RWPE1 (cell line): ENCODE results near the gene PRR16.

Experiments
- CTCF ChIA-PET: fragments of 350-600 bp; sonication (Branson Sonifier 250); formaldehyde crosslinking; extraction: SDS; loops from one replicate; lab custom pipeline; 2021; lab: Yijun Ruan, JAX
- POLR2A ChIA-PET: fragments of 400-600 bp; formaldehyde crosslinking; extraction: SDS; loops from one replicate; lab custom pipeline; 2020; ENCODE audit warnings: antibody characterized with exemption; ENCODE audit not compliant: low non-redundant PET; lab: Yijun Ruan, JAX
- DNase-seq: peaks from one replicate; pipeline ENCODE4 v3.0.0; 2012; ENCODE audit warnings: low spot score
- H3K27ac ChIP-seq: fragments of 450-650 bp; 2 replicates; pipeline ENCODE4 v1.5.1; 2017
- TF ChIP-seq, protein P1 (sequence below): fragments of 450-650 bp; conservative IDR thresholded peaks from 2 replicates; pipeline ENCODE4 v1.5.1; 2017; ENCODE audit warnings: low read depth, mild to moderate bottlenecking

Gene PRR16

DNA sequence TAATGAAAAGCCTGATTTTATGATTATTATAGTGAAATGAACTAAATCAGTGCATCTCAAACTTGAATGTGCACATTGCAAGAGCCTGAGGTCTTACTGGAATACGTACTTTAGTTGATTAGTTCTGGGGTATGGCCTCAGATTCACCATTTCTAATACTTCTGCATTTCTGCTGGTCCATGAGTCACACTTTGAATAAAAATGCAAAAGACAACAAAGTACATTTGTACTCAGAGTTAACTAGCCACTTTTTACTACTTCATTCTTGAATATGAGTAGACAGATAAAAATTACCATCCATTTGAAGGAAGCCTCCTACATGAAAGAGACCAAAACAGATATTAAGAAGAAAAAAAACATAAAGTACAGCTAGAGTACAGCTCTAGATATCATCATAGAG, 27.1 kb upstream of the PRR16 start:
- ChIA-PET CTCF (no interaction called here), POLR2A (no interaction called here)
- TF ChIP-seq, protein P1, sequence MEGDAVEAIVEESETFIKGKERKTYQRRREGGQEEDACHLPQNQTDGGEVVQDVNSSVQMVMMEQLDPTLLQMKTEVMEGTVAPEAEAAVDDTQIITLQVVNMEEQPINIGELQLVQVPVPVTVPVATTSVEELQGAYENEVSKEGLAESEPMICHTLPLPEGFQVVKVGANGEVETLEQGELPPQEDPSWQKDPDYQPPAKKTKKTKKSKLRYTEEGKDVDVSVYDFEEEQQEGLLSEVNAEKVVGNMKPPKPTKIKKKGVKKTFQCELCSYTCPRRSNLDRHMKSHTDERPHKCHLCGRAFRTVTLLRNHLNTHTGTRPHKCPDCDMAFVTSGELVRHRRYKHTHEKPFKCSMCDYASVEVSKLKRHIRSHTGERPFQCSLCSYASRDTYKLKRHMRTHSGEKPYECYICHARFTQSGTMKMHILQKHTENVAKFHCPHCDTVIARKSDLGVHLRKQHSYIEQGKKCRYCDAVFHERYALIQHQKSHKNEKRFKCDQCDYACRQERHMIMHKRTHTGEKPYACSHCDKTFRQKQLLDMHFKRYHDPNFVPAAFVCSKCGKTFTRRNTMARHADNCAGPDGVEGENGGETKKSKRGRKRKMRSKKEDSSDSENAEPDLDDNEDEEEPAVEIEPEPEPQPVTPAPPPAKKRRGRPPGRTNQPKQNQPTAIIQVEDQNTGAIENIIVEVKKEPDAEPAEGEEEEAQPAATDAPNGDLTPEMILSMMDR = no peak
- no peak for DNase-seq
- H3K27ac ChIP-seq = no peak overlapping the region

DNA sequence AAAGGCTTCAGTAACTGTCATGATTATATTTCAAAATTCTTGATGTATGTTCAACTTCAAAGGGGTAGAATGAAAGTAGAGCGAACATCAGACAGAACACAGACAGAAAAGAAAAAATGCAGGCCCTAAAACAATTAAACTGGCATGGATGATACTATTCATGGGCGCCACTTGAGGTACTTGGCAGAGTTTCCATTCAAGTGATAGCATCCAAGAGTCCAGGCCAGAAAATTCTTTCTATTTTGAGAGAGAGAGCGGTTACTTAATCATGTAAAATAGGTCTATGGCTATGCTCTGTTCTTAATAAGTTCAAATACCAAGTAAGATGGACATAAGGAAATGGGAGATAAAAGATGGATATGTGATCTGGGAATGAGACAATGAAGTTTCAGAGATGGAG, 21.4 kb upstream of the PRR16 start:
- TF ChIP-seq, protein P1 = no peak
- CTCF ChIA-PET = no interaction called here
- POLR2A ChIA-PET = no interaction called here
- H3K27ac ChIP-seq = no peak overlapping the region
- no peak for DNase-seq

DNA sequence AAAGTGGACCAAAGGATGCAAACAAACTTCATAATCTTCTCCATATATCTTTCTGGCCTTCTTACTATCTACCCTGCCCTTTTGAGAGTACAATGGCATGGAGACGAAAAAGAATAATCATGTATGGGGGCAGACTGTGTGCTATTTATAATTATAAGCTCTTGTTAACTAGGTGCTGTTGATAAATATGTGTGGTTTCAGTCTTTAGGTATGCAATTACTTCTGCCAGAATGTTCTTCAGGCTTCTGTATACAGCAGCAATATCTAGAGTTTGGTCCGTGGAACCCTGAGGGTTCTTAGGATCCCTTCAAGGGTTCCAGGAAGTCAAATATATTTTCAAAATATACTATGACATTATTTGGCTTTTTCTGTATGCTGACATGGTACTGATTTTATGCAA, 20.5 kb upstream of the PRR16 start:
- POLR2A ChIA-PET = no interaction called here
- CTCF ChIA-PET = no interaction called here
- no peak for DNase-seq
- TF ChIP-seq, protein P1 = no peak
- H3K27ac ChIP-seq = no peak overlapping the region

DNA sequence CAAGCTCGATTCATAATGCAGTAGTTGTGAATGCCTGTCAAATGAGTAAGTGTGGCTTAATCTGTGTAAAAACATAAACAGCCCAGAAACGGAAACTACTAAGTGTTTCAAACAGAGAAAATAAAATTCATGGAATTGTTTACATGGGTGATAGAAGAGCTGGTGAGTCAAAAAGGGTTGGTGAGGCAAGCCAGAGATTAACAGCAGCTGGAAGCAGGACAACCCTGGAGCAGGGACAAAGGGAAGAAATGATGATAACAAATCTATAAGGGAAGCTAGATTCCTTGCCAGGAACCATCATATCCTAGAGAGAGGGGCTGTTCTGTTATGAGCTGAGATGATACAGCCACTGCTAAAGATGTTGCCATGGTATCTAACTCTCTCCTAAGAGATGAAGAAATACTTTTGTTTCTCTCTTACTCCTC, 18.0 kb upstream of the PRR16 start:
- peak; percentile 31 for DNase-seq

DNA sequence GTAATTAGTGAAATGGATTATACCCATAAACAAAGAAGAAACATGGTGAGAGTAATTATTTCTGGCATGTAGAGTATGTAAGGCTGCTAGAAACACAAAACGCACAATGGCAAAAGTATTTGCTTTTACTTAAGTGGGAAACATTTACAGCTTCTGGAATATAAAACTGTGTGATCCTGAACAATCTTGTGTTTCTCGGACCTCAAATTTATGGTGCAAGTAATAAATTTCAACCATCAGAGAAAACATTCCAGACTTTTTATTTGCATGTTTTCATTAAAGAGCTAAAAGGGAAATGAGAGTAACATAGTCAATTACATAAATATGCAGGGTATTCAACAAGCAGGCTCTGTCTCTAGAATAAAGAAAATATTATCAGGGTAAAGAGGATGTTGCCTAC, 17.2 kb upstream of the PRR16 start:
- no peak overlapping the region for H3K27ac ChIP-seq
- ChIA-PET CTCF (interaction anchor here (0.9 kb wide), 1 partner anchor 11 kb away, joined by 4 read pairs; no protein-coding TSS in a partner anchor), POLR2A (no interaction called here)
- DNase-seq = no peak
- TF ChIP-seq, protein P1 = no peak

More for the DNA sequence above, 18.0 kb upstream of the PRR16 start:
- TF ChIP-seq, protein P1 = no peak
- ChIA-PET CTCF (no interaction called here), POLR2A (no interaction called here)
- H3K27ac ChIP-seq = no peak overlapping the region

DNA sequence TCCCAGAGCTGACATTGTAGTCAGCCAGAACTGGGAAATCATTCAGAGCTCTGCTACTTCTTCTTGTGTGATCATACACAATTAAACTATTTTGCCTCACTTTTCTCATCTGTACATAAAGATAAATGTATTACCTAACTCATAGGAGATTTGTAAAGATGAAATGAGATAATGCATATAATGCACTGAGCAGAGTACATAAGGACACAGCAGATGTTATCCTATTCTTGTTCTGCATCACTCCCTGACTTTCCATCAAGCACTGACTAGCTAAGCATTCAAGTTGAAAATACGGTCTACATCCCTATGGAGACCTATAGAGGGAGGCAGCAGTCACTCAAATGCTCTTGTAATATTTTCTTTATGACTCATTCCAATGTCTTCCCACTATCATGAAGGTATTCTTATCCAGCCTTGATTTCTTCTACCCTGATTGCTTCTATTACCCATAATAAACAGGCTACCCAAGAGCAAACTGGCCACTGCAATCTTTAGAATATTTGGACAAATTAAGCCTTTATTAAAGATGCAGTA, 16.3 kb upstream of the PRR16 start:
- ChIA-PET POLR2A (no interaction called here), CTCF (interaction anchor here (0.7 to 1.0 kb wide), 3 partner anchors 9 to 903 kb away, joined by 3 to 4 read pairs (median 4); no protein-coding TSS in a partner anchor)
- peak; percentile 62 for DNase-seq
- TF ChIP-seq, protein P1 = no peak
- no peak overlapping the region for H3K27ac ChIP-seq
